Measurements from ENCODE around the gene VGF. TPM values are rescaled to one million over a fixed set of nuclear protein-coding genes. Genes with fewer than 3 reads are reported as not detected.
A peak's percentile ranks its signal among the peaks of the same experiment; 100 is the strongest.

Gene VGF
- total and polyA plus RNA-seq, 2 donors (not counting 1 experiment from before 2014, with no cell fraction given): 0.10 to 0.17 TPM

- peaks cover 0 to 87% (median 62%) of the 10 kb centered on the region in 4 experiments for H3K27me3 ChIP-seq (replicated peaks in 1 of 4; ENCODE audit: control extremely low read depth in 1 of 4, control insufficient read depth in 3 of 4, insufficient read depth in 4 of 4, low read length in 3 of 4)
- Mint-ChIP-seq H3K27me3 (peaks cover 59% of the 10 kb centered on the region), H3K4me3 (peak overlapping the region; percentile 82), H3K4me1 (peaks cover 49% of the 10 kb centered on the region), H3K9me3 (ENCODE audit: insufficient read depth) (no peaks in the 10 kb centered on the region), H3K27ac (peak overlapping the region; percentile 81)
- H3K36me3 ChIP-seq (replicated peaks in 1 of 2; ENCODE audit: control extremely low read depth in 1 of 2, control insufficient read depth in 1 of 2, extremely low read depth in 1 of 2, insufficient read depth in 2 of 2, low read length in 1 of 2): no peaks in the 10 kb centered on the region
- no peak for ATAC-seq (ENCODE audit: low read depth)
- H3K4me2 ChIP-seq (replicated peaks; ENCODE audit: low read depth, low read length, poor library complexity, severe bottlenecking): peak overlapping the region; percentile 99
- peaks cover 62 to 73% of the 10 kb centered on the region in 2 donors for H3K4me1 ChIP-seq (ENCODE audit: control insufficient read depth in 2 of 2, insufficient read depth in 2 of 2, low read length in 2 of 2)
- POLR2A ChIA-PET: interaction anchor here (0.6 to 1.1 kb wide), 3 partner anchors 52 to 81 kb away, joined by 3 read pairs; partner anchors contain the start of genes FIS1, TRIM56 and ZNHIT1
- peak overlapping the region; percentile 41 for H3K9ac ChIP-seq (ENCODE audit: low read length)
- intact Hi-C loops (cut with micrococcal nuclease): loop anchor here (1.0 kb wide), 2 partner anchors 12 to 78 kb away; partner anchors contain the start of gene AP1S1
- 3% methylated on average over 24 of the region's 38 CpGs for WGBS (ENCODE audit: insufficient coverage)
- TF ChIP-seq, protein P1, sequence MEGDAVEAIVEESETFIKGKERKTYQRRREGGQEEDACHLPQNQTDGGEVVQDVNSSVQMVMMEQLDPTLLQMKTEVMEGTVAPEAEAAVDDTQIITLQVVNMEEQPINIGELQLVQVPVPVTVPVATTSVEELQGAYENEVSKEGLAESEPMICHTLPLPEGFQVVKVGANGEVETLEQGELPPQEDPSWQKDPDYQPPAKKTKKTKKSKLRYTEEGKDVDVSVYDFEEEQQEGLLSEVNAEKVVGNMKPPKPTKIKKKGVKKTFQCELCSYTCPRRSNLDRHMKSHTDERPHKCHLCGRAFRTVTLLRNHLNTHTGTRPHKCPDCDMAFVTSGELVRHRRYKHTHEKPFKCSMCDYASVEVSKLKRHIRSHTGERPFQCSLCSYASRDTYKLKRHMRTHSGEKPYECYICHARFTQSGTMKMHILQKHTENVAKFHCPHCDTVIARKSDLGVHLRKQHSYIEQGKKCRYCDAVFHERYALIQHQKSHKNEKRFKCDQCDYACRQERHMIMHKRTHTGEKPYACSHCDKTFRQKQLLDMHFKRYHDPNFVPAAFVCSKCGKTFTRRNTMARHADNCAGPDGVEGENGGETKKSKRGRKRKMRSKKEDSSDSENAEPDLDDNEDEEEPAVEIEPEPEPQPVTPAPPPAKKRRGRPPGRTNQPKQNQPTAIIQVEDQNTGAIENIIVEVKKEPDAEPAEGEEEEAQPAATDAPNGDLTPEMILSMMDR (IDR thresholded peaks at IDR 0.05): no peak
- no peak for TF ChIP-seq EZH2 (IDR thresholded peaks at IDR 0.05; ENCODE audit: borderline replicate concordance, insufficient read depth, low read depth, low read length, poor library complexity, severe bottlenecking)
- H3K27ac ChIP-seq (ENCODE audit: low read length in 2 of 2): no peak overlapping the region
- no peak for DNase-seq
- CTCF ChIA-PET: interaction anchor here (0.8 to 1.8 kb wide), 3 partner anchors 8 to 271 kb away, joined by 3 to 11 read pairs (median 3); no protein-coding TSS in a partner anchor
- H3K79me2 ChIP-seq (ENCODE audit: control insufficient read depth, insufficient read depth, low read length): no peaks in the 10 kb centered on the region
- H2AFZ ChIP-seq (ENCODE audit: insufficient read depth, low read depth, low read length, poor library complexity, severe bottlenecking): no peak overlapping the region
- H3K4me3 ChIP-seq (ENCODE audit: control extremely low read depth in 1 of 5, extremely low read depth in 1 of 5, insufficient read depth in 1 of 5, low read depth in 2 of 5, low read length in 4 of 5): peak overlapping the region in 3 of 5 experiments; percentile 0 to 58 (median 17)
- H3K9me3 ChIP-seq (ENCODE audit: control extremely low read depth in 1 of 3, control insufficient read depth in 2 of 3, insufficient read depth in 1 of 3, low read length in 2 of 3): peaks cover 0 to 41% (median 3%) of the 10 kb centered on the region in 3 donors
- peaks cover 26% of the 10 kb centered on the region for H4K20me1 ChIP-seq (ENCODE audit: control insufficient read depth, insufficient read depth, low read length, poor library complexity, severe bottlenecking)
Observed at GRCh38 chr7:101165958-101166647, 734 bp upstream of the VGF start.

All from B cell (primary cell).